MM.1S (cell line): ENCODE measurements around the gene SLC36A1.

Experiments used
- CTCF ChIP-seq: fragments of 300-600 bp; sonication (generic); IDR thresholded peaks from 2 replicates; pipeline ENCODE4 v1.5.1; 2016; ENCODE audit warnings: antibody characterized with exemption, low read length, mixed read lengths
- EZH2 ChIP-seq: fragments of 300-600 bp; sonication (generic); optimal IDR thresholded peaks from 2 replicates; pipeline ENCODE3; 2017; ENCODE audit warnings: low read depth, mild to moderate bottlenecking, antibody characterized with exemption, low read length, mixed read lengths
- EZH2phosphoT487 ChIP-seq: fragments of 300-600 bp; sonication (generic); IDR thresholded peaks from 2 replicates; pipeline ENCODE4 v1.6.1; 2018; ENCODE audit warnings: antibody characterized with exemption, low read length

- TF ChIP-seq CTCF = no peak
- TF ChIP-seq EZH2phosphoT487 = no peak
- no peak for TF ChIP-seq EZH2
These were observed 40.1 kb downstream of the SLC36A1 start for GRCh38 chr5:151487544-151487943.
